Suppressor macrophage (primary cell): Measurements from ENCODE around the gene CNTFR.

Source experiments
- DNase-seq, 4 experiments: peaks; one replicate each; pipeline ENCODE4 v3.0.0-alpha.2; 2020 to 2022

CNTFR gene

GRCh38 chr9:34620061-34620994 lies 30.8 kb upstream of the CNTFR start, which contains the start of gene DCTN3:
TSS of gene DCTN3 (minus strand) at chr9:34620495. CDS start at chr9:34620464, 31 bp downstream.
- peak; percentile 94 to 97 (median 96) for DNase-seq

- DNase-seq = no peak
Measured at GRCh38 chr9:34615132-34615531, 25.6 kb upstream of the CNTFR start.

- DNase-seq = peak; percentile 85 to 94 (median 88)
Measured at GRCh38 chr9:34612788-34613390, 23.4 kb upstream of the CNTFR start.

- DNase-seq = peak; percentile 93 to 98 (median 97)
Measured at GRCh38 chr9:34611811-34612787, 22.6 kb upstream of the CNTFR start, which contains the start of gene RPP25L. TSS of gene RPP25L (minus strand) at chr9:34612097. CDS start at chr9:34611296, 801 bp downstream.

GRCh38 chr9:34611251-34611810 lies 21.8 kb upstream of the CNTFR start:
- no peak for DNase-seq

GRCh38 chr9:34610434-34611206 lies 21.1 kb upstream of the CNTFR start:
- peak in 3 of 4 experiments; percentile 29 to 50 (median 31) for DNase-seq

GRCh38 chr9:34607331-34607730 lies 17.8 kb upstream of the CNTFR start:
- no peak for DNase-seq

GRCh38 chr9:34606905-34607304 lies 17.4 kb upstream of the CNTFR start:
- DNase-seq = no peak

- DNase-seq = no peak
Measured at GRCh38 chr9:34606190-34606589, 16.7 kb upstream of the CNTFR start.

GRCh38 chr9:34603610-34604231 lies 14.2 kb upstream of the CNTFR start:
- DNase-seq = peak; percentile 78 to 88 (median 85)

GRCh38 chr9:34601937-34602573 lies 12.5 kb upstream of the CNTFR start:
- no peak for DNase-seq

GRCh38 chr9:34600908-34601307 lies 11.4 kb upstream of the CNTFR start:
- no peak for DNase-seq

- DNase-seq = no peak
Measured at GRCh38 chr9:34599546-34599945, 10.0 kb upstream of the CNTFR start.

- DNase-seq = no peak
Measured at GRCh38 chr9:34594177-34594576, 4.7 kb upstream of the CNTFR start.

- DNase-seq = peak in 3 of 4 experiments; percentile 36 to 58 (median 39)
Measured at GRCh38 chr9:34592895-34593601, 3.5 kb upstream of the CNTFR start.

GRCh38 chr9:34591917-34592866 lies 2.7 kb upstream of the CNTFR start:
- peak; percentile 38 to 69 (median 54) for DNase-seq

- peak; percentile 82 to 94 (median 90) for DNase-seq
Measured at GRCh38 chr9:34591248-34591916, 1.9 kb upstream of the CNTFR start.
